ENCODE data around the gene SGPL1.

- TF ChIP-seq CTCF (optimal IDR thresholded peaks at IDR 0.05 in 1 of 3, IDR thresholded peaks at IDR 0.05 in 1 of 3, conservative IDR thresholded peaks at IDR 0.05 in 1 of 3; ENCODE audit: extremely low read depth in 1 of 3, insufficient read depth in 2 of 3, low read length in 3 of 3) (no peak), EZH2 (IDR thresholded peaks at IDR 0.05; ENCODE audit: low read length) (no peak)
Observed at GRCh38 chr10:70849582-70850016, 33.9 kb downstream of the SGPL1 start.
